ENCODE measurements around the gene FBXW2.
A peak's percentile ranks its signal among the peaks of the same experiment; 100 is the strongest.

FBXW2 gene

GRCh38 chr9:120756531-120756930 lies 36.7 kb downstream of the FBXW2 start:
- TF ChIP-seq REST (IDR thresholded peaks at IDR 0.05; ENCODE audit: low read depth) (no peak), CREB1 (IDR thresholded peaks at IDR 0.05; ENCODE audit: low read depth) (no peak), TAF1 (IDR thresholded peaks at IDR 0.05; ENCODE audit: low read depth) (no peak), YY1 (IDR thresholded peaks at IDR 0.05; ENCODE audit: low read depth) (no peak)

GRCh38 chr9:120755810-120756434 lies 37.3 kb downstream of the FBXW2 start:
- TF ChIP-seq TAF1 (IDR thresholded peaks at IDR 0.05; ENCODE audit: low read depth): no peak
- no peak for TF ChIP-seq FOXM1 (IDR thresholded peaks at IDR 0.05; ENCODE audit: borderline replicate concordance, low read depth)
- TF ChIP-seq TCF12 (IDR thresholded peaks at IDR 0.05; ENCODE audit: low read depth): no peak
- TF ChIP-seq RAD21 (IDR thresholded peaks at IDR 0.05; ENCODE audit: low read depth): peak; percentile 83

GRCh38 chr9:120755044-120755443 lies 38.2 kb downstream of the FBXW2 start:
- TF ChIP-seq TEAD4 (IDR thresholded peaks at IDR 0.05) (no peak), ZBTB7A (IDR thresholded peaks at IDR 0.05; ENCODE audit: low read depth) (no peak), EP300 (IDR thresholded peaks at IDR 0.05; ENCODE audit: borderline replicate concordance) (no peak), REST (IDR thresholded peaks at IDR 0.05; ENCODE audit: low read depth) (no peak), TAF1 (IDR thresholded peaks at IDR 0.05; ENCODE audit: low read depth) (no peak), CEBPB (IDR thresholded peaks at IDR 0.05) (no peak), USF1 (IDR thresholded peaks at IDR 0.05) (no peak), NFIC (IDR thresholded peaks at IDR 0.05) (no peak), YY1 (IDR thresholded peaks at IDR 0.05; ENCODE audit: low read depth) (no peak), TCF12 (IDR thresholded peaks at IDR 0.05; ENCODE audit: low read depth) (no peak), CREB1 (IDR thresholded peaks at IDR 0.05; ENCODE audit: low read depth) (no peak), FOXM1 (IDR thresholded peaks at IDR 0.05; ENCODE audit: borderline replicate concordance, low read depth) (no peak), MAX (IDR thresholded peaks at IDR 0.05) (no peak), EGR1 (IDR thresholded peaks at IDR 0.05) (no peak), RAD21 (IDR thresholded peaks at IDR 0.05; ENCODE audit: low read depth) (no peak)

- TF ChIP-seq YY1 (IDR thresholded peaks at IDR 0.05; ENCODE audit: low read depth) (no peak), EGR1 (IDR thresholded peaks at IDR 0.05) (no peak), MAX (IDR thresholded peaks at IDR 0.05) (no peak), CEBPB (IDR thresholded peaks at IDR 0.05) (no peak)
These were observed 42.8 kb downstream of the FBXW2 start for GRCh38 chr9:120750421-120750820.

GRCh38 chr9:120745278-120745677 lies 47.9 kb downstream of the FBXW2 start:
- no peak for TF ChIP-seq TAF1 (IDR thresholded peaks at IDR 0.05; ENCODE audit: low read depth)

- TF ChIP-seq YY1 (IDR thresholded peaks at IDR 0.05; ENCODE audit: low read depth) (no peak), USF1 (IDR thresholded peaks at IDR 0.05) (no peak), REST (IDR thresholded peaks at IDR 0.05; ENCODE audit: low read depth) (no peak), TEAD4 (IDR thresholded peaks at IDR 0.05) (peak; percentile 66), EP300 (IDR thresholded peaks at IDR 0.05; ENCODE audit: borderline replicate concordance) (no peak), NFIC (IDR thresholded peaks at IDR 0.05) (no peak), ZBTB7A (IDR thresholded peaks at IDR 0.05; ENCODE audit: low read depth) (no peak), TAF1 (IDR thresholded peaks at IDR 0.05; ENCODE audit: low read depth) (no peak), MAX (IDR thresholded peaks at IDR 0.05) (no peak), EGR1 (IDR thresholded peaks at IDR 0.05) (no peak), FOXM1 (IDR thresholded peaks at IDR 0.05; ENCODE audit: borderline replicate concordance, low read depth) (no peak), RAD21 (IDR thresholded peaks at IDR 0.05; ENCODE audit: low read depth) (peak; percentile 88), TCF12 (IDR thresholded peaks at IDR 0.05; ENCODE audit: low read depth) (no peak), CEBPB (IDR thresholded peaks at IDR 0.05) (no peak), CREB1 (IDR thresholded peaks at IDR 0.05; ENCODE audit: low read depth) (no peak)
These were observed 50.2 kb downstream of the FBXW2 start for GRCh38 chr9:120742951-120743416.
